DND-41 (cell line): ENCODE results near the gene EIF1AD.

Experiments used
- ATAC-seq: fragments of 200-7000 bp; cut with Tn5 transposase; 3 replicates; pipeline ENCODE4 v1.9.1; 2021; ENCODE audit warnings: low read depth; ENCODE audit not compliant: insufficient read depth
- DNase-seq: peaks from one replicate; pipeline ENCODE4 v3.0.0-alpha.2; 2020
- H2AFZ ChIP-seq: 2 replicates; pipeline ENCODE4 v1.6.0; 2012; ENCODE audit warnings: low read depth, low read length
- H3K27ac ChIP-seq: 2 replicates; pipeline ENCODE4 v1.5.1; 2012; ENCODE audit warnings: low read length, inconsistent platforms
- H3K27me3 ChIP-seq: fragments of 200-600 bp; sonication (generic); 2 replicates; pipeline ENCODE4 v1.6.0; 2012; ENCODE audit warnings: low read length, mild to moderate bottlenecking, inconsistent platforms; ENCODE audit not compliant: insufficient read depth, poor library complexity
- H3K36me3 ChIP-seq: 2 replicates; pipeline ENCODE4 v1.5.1; 2012; ENCODE audit warnings: low read length, inconsistent platforms; ENCODE audit not compliant: insufficient read depth
- H3K4me1 ChIP-seq: 2 replicates; pipeline ENCODE4 v1.5.1; 2012; ENCODE audit warnings: mild to moderate bottlenecking, low read length; ENCODE audit not compliant: insufficient read depth
- H3K4me2 ChIP-seq: 2 replicates; pipeline ENCODE4 v1.6.0; 2012; ENCODE audit warnings: mild to moderate bottlenecking, moderate library complexity, low read length, inconsistent platforms; ENCODE audit not compliant: insufficient read depth
- H3K4me3 ChIP-seq, 2 experiments: fragments of 200-600 bp in 1 of 2; shearing (Covaris generic) in 1 of 2; 2 replicates each; pipeline ENCODE4 v1.5.1; 2012 to 2016; ENCODE audit warnings: inconsistent platforms in 2 of 2, low read length in 2 of 2, mild to moderate bottlenecking in 2 of 2, low read depth in 1 of 2, moderate library complexity in 1 of 2
- H3K79me2 ChIP-seq: 2 replicates; pipeline ENCODE4 v1.6.0; 2012; ENCODE audit warnings: low read length, inconsistent platforms; ENCODE audit not compliant: insufficient read depth
- H3K9ac ChIP-seq: 2 replicates; pipeline ENCODE4 v1.6.0; 2012; ENCODE audit warnings: low read depth, mild to moderate bottlenecking, inconsistent platforms, low read length, moderate library complexity
- H3K9me3 ChIP-seq: 2 replicates; pipeline ENCODE4 v1.5.1; 2012; ENCODE audit warnings: low read length, moderate library complexity, mild to moderate bottlenecking, inconsistent platforms; ENCODE audit not compliant: insufficient read depth, severe bottlenecking
- H4K20me1 ChIP-seq: 2 replicates; pipeline ENCODE4 v1.6.0; 2012; ENCODE audit warnings: low read length; ENCODE audit not compliant: insufficient read depth
- CTCF ChIP-seq: IDR thresholded peaks from 2 replicates; pipeline ENCODE4 v1.5.1; 2012; ENCODE audit warnings: borderline replicate concordance, low read length, moderate library complexity, mild to moderate bottlenecking; ENCODE audit not compliant: poor library complexity, severe bottlenecking; ENCODE audit errors: extremely low read depth
- EZH2 ChIP-seq: IDR thresholded peaks from 3 replicates; pipeline ENCODE4 v1.6.1; 2012; ENCODE audit warnings: borderline replicate concordance, low read depth, mild to moderate bottlenecking, moderate library complexity, low read length, inconsistent platforms; ENCODE audit not compliant: severe bottlenecking

The EIF1AD gene

DNA sequence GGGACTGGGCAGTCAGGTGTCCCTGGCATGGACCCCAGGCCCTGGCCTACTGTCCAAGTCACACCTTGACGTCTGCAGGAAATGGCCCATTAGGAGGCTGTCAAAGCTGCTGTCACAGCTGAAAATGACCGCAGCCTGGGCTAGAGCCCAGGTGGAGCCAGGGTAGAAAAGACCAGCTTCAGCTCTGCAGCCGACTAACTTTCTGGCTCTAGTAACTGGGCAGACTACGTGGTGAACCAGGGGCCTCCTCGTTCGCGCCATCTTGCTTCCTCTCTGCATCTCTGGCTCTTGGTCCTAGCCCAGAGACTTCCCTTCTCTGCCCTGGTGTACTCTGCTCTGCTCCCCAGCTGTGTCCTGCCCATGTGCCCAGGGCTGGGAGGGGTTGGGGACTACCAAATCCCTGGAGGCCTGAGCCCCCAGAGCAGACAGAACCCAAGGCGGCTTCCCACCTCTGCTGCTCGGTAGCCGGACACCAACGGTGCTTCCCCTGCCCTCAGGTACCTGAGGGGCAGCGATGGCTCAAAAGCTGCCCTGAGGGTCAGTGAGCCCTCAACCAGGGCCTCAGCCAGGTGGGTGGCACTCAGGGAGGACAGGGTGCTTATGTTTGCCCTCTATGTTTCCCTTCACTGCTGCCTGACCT lies 20.7 kb downstream of the EIF1AD start:
- Histone ChIP-seq H3K36me3 (peaks cover 33% of the 10 kb centered on the region), H3K9ac (no peak overlapping the region)
- peak; percentile 20; the same call in 1 of the 3 replicates for ATAC-seq

GRCh38 chr11:65979261-65979759 lies 22.6 kb downstream of the EIF1AD start:
- ATAC-seq (0 out of 3 replicates have a peak, but pooled peaks have one; percentile 9), DNase-seq (no peak)
- TF ChIP-seq EZH2 (no peak), CTCF (no peak)
- Histone ChIP-seq H2AFZ (no peak overlapping the region), H3K9ac (no peak overlapping the region), H3K4me3 (no peak overlapping the region), H3K4me1 (no peaks in the 10 kb centered on the region), H4K20me1 (peaks cover 12% of the 10 kb centered on the region; the same call in 1 of the 2 replicates), H3K36me3 (peaks cover 44% of the 10 kb centered on the region), H3K79me2 (no peaks in the 10 kb centered on the region), H3K27ac (no peak overlapping the region), H3K27me3 (no peaks in the 10 kb centered on the region), H3K9me3 (no peaks in the 10 kb centered on the region), H3K4me2 (no peak overlapping the region)

More for the DNA sequence above, 20.7 kb downstream of the EIF1AD start:
- H3K9me3 ChIP-seq: no peaks in the 10 kb centered on the region
- no peaks in the 10 kb centered on the region for H3K27me3 ChIP-seq
- H3K4me1 ChIP-seq: no peaks in the 10 kb centered on the region
- no peak for DNase-seq
- H3K27ac ChIP-seq: no peak overlapping the region
- no peak overlapping the region for H3K4me3 ChIP-seq
- peaks cover 10% of the 10 kb centered on the region; the same call in 1 of the 2 replicates for H4K20me1 ChIP-seq
- no peak for TF ChIP-seq EZH2
- no peak for TF ChIP-seq CTCF
- no peaks in the 10 kb centered on the region for H3K79me2 ChIP-seq
- no peak overlapping the region for H2AFZ ChIP-seq
- no peak overlapping the region for H3K4me2 ChIP-seq

DNA sequence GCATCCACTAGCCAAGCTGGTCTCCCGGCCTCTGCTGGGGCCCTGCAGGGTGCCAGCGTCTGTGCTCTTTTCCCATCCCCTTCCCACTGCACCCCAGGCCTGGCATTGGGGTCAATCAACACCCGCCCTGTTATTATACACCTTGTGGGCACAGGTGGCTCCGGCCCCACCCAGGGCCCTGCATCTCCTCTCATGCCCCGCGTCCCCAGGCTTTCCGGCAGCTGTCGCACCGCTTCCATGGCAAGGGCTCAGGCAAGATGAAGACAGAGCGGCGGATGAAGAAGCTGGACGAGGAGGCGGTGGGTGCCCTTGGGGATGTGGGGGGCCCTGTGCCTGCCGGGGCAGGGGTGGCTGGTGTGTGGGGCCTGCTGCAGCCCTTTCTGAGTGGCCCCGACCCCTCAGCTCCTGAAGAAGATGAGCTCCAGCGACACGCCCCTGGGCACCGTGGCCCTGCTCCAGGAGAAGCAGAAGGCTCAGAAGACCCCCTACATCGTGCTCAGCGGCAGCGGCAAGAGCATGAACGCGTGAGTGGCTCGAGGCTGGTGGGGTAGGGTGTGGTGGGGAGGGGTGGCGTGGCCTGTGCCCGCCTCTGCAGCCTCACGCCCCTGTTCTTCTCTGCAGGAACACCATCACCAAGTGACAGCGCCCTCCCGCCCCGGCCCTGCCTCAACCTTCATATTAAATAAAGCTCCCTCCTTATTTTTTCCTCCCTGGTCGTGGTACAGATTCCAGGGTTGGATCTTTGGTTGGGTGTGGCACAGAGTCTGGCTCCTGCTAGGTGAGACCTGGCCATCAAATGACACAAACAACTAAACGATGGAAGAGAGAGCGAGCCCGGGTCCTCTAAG lies 23.3 kb downstream of the EIF1AD start:
- H2AFZ ChIP-seq: no peak overlapping the region
- no peaks in the 10 kb centered on the region for H3K79me2 ChIP-seq
- H3K4me1 ChIP-seq: no peaks in the 10 kb centered on the region
- DNase-seq (no peak), ATAC-seq (no peak)
- TF ChIP-seq CTCF: no peak
- TF ChIP-seq EZH2: no peak
- peaks cover 12% of the 10 kb centered on the region; the same call in 1 of the 2 replicates for H4K20me1 ChIP-seq
- H3K4me2 ChIP-seq: no peak overlapping the region
- no peaks in the 10 kb centered on the region for H3K9me3 ChIP-seq
- no peaks in the 10 kb centered on the region for H3K27me3 ChIP-seq
- no peak overlapping the region for H3K27ac ChIP-seq
- H3K36me3 ChIP-seq: peaks cover 48% of the 10 kb centered on the region
- H3K9ac ChIP-seq: no peak overlapping the region
- no peak overlapping the region for H3K4me3 ChIP-seq
